ENCODE results near the gene PSMB10.
"Not testable (repeated sequence)": the region's sequence is repeated elsewhere in the genome, so short reads cannot be mapped to it uniquely, and the experiment has no call there.

The PSMB10 gene

DNA sequence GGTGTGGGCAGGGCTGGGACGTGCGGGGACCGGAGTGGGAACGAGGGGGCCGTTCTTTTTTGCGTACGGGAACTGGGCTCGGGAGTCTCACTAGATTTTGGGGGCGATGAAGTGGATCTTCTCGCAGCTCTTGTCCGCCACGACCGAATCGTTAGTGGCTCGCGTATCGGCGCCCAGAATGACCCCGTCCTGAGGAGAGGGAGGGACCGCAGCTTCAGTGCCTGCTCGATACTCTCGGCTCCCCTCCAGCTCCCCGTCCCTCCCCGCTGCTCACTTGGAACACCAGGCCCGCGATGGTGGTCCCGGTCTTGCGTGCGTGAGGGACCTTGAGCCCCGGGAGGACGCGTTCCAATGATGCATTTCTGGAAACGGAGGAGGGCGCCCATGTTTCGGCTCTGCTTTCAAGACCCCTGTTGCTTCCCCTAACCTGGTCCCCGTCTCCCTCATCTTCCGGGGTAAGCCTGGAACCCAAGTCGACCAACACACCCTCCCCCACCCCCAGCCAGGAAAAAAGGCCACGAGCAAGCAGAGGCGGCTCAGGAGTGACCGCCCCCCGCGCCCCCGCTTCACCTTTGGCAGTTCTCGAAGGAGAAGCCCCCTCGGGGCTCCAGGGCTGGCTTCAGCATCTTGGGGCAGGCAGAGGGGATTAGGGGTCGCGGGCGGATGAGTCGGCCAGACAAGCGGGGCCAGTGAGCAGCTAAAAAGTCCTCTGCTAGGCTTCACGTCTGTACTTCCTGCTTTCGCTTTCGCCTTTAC is at the start of gene PSMB10:
Gene PSMB10, minus strand, starts transcription at position 727 of the 756 bp plus-strand sequence. Its CDS starts 101 bp downstream, at position 626.
- DNase-seq = no peak

DNA sequence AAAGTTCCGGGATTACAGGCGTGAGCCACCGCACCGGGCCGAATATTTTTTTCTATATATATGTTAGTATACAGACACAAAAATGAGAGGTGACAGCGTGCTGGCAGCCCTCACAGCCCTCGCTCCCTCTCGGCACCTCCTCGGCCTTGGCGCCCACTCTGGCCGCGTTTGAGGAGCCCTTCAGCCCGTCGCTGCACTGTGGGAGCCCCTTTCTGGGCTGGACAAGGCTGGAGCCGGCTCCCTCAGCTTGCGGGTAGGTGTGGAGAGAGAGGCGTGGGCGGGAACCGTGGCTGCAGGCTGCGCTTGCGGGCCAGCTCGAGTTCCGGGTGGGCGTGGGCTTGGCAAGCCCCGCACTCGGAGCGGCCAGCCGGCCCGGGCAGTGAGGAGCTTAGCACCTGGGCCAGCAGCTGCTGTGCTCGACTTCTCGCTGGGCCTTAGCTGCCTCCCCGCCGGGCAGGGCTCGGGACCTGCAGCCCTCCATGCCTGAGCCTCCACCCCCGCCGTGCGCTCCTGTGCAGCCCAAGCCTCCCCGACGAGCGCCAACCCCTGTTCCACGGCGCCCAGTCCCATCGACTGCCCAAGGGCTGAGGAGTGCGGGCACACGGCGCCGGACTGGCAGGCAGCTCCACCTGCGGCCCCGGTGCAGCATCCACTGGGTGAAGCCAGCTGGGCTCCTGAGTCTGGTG is 45.5 kb upstream of the PSMB10 start:
- DNase-seq = no peak

DNA sequence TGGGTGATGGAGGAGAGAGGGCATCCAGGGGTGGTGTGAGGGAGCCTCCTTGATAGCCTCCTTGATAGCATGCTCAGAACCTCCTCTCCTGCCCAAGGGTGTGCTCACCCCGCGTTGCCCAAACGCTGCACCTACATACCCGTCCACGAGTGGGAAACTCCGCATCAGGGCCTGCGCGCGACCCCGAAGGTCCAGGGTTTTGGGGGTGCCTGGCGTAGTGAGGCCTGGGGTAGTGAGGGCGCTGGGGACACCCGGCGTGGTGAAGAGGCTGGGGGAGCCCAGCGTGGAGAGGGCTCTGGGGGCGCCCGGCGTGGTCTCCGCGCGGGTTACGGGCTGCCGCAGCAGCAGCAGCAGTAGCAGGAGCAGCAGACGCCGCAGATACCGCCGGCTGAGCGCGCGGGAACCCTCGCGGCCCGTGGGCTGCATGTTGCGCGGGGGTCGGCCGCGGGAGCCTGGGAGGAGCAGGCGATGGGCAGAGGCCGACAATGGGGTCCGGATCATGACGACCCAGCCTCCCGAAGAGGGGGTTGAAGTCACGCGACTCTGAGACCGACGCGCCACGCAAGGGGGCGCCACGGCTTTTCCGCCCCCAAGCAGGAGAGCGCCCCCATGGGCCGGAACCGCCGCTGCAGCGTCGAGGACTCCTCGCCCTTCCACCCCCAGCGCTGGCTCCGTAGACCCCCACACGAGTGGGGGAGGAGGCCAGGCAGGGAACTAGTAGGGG is 43.5 kb upstream of the PSMB10 start, which contains the start of gene DPEP3:
Gene DPEP3, minus strand, starts transcription at position 545 of the 724 bp plus-strand sequence. Its CDS starts 119 bp downstream, at position 426.
- DNase-seq = no peak

DNA sequence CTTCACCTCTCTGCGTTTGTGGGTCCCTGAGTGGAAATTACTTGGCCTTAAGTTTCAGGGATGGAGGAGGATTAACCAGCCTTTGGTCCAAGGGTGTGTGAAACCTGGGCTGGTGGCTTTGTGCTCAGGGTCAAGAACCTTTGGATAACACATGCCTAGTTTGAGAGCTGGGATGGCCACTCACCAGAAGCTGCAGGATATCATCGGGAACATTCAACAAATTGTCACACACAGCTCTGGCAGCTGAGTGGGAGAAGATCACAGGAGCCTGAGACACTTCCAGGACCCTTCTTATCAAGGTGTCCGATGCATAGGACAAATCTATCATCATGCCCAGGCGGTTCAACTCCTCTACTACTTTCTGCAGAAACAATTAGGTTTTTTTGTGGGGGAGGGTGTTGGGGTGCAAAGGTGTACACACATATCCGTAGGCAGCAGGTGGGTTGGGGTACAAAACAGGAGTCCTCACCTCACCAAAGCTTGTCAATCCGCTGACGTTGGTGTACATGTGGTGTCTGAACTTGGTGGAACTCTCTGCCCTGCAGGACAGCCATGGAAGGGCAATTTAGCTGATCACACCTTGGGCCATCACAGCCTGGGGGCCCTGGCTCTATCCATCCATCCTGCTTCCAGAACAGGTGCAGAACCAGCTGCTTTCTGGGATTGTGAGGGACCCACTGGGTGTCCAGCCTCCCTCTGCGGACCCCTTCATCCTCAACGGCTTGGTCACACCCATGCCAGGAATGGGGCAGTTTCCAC is 41.0 kb upstream of the PSMB10 start:
- no peak for DNase-seq

DNA sequence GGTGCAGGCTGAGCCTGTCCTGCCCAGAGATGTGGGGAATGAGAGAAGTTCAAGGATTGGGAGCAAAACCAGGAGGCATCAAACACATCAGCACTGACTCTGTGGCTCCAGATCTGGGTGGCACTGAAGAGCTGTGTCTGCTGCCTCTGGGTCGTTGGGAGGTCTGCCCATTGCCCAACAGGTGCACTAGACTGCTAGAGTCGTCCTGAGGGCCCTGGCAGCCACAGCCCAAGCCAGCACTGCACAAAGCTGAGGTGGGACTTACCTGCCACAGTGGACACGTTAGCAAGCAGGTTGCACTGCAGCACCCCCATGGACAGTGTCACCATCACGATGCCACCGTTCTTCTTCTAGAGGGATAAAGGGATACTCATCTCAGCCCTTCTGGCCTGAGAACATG is 40.4 kb upstream of the PSMB10 start:
- no peak for DNase-seq

DNA sequence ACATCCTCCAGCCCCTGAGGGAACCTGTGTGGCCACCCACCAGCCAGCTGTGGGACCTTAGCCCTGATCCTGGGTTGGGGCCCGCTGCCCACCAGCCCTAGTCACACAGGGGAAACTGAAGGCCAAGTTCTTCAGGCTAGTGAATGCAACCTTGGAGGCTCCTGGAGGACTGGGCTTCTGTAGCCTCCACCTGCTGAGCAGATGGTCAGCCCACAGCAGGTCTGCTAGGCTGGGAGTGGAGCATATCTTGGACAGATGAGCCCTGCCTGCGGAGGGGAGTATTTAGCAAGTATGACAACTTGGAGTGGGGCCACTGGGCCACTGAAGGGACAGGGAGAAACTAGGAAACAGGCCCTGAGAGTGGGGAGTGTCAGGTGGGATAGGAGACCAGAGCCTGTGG is 39.6 kb upstream of the PSMB10 start:
- DNase-seq = no peak

DNA sequence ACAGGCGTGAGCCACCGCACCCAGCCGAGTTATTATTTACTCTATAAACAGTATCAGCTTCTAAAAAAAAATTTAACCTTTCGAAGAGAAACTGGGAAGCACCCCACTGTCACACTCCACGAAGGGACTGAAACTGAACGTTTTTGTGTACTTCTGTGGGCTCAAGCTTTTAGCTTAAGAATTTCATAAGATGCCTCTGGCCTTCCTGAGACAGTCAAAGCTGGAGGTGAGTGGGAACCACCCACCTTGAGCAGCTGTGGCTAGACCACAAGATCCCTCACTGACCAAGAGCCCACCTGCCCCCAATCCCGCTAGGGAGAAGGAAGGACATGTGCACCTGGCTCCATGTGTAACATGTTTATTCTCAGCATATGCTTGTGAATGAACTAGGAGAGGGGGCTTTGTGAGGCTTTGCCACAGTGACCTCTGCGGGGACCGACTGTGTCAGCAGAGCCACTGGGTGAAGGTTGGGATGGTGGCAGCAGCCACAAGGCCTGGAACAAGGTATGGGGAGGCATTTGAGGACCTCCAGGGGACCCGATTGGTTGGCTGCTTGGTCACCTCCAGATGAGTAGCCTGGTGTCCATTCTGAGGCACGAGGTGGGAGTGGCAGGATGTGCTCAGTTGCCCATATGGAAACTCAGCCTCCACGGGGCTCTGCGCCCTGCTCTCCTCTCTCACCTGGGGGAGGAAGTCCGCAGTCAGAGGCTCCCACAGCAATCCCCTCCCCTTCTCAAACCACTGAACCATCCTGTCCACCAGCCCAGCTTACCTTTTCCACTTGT is 38.9 kb upstream of the PSMB10 start:
- DNase-seq = no peak

DNA sequence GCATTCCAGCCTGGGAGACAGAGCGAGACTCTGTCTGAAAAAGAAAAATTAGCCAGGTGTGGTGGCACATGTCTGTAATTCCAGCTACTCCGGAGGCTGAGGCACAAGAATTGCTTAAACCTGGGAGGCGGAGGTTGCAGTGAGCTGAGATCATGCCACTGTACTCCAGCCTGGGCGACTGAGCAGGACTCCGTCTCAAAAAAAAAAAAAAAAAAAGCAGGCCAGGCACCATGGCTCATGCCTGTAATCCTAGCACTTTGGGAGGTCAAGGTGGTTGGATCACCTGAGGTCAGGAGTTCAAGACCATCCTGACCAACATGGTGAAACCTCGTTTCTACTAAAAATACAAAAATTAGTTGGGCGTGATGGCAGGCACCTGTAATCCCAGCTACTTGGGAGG is 35.6 kb upstream of the PSMB10 start:
- DNase-seq = not testable (repeated sequence)

DNA sequence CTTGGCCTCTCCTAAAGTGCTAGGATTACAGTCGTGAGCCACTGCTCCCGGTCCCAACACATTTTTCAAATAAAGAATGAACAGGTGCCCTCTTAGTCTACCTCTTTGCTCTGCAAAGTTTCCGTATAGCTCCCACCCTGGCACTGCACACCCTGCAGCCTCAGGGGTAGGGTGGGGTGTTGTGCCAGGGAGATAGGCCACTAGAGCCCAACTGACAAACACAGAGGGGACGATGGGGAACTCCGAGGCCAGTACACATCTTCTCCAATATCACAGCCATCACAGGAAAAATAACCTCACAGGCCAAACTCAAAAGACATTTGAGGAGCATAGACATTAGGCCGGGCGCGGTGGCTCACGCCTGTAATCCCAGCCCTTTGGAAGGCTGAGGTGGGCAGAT is 34.5 kb upstream of the PSMB10 start:
- DNase-seq = no peak

DNA sequence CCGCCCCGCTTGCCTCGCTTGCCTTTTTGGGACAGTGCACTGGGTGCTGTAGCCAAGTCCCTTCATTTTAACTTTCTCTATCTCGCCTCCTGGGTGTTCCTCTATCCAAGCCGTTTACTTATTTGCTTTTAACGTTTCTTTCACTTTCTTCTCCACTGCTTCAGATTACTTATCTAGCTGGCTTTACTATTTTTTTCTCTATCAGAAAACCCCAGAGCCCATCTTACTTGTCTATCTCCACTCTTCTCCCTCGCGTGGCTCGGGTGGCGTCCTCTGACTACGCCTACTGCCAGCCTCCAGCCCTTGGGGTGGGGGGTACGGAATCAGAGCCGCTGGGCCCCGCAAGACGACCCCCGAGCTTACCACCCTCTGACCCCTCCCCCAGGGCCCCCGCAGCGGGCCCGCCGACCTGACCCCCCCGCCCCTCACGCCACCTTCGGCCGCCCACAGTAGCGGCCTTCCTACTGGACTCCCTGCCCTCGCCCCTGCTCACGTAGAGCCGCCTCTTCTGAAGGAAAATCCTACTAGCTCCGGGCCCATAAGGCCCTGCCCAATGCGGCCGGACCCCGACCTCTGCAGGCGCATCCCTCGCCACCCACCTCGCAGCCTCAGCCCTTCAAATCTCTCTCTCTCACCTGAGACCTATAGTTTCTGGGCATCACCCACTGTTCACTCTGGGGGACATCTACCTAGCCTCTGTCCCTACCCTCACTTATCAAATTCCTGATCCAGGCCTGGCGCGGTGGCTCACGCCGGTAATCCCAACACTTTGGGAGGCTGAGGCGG is 32.8 kb upstream of the PSMB10 start:
- no peak for DNase-seq

DNA sequence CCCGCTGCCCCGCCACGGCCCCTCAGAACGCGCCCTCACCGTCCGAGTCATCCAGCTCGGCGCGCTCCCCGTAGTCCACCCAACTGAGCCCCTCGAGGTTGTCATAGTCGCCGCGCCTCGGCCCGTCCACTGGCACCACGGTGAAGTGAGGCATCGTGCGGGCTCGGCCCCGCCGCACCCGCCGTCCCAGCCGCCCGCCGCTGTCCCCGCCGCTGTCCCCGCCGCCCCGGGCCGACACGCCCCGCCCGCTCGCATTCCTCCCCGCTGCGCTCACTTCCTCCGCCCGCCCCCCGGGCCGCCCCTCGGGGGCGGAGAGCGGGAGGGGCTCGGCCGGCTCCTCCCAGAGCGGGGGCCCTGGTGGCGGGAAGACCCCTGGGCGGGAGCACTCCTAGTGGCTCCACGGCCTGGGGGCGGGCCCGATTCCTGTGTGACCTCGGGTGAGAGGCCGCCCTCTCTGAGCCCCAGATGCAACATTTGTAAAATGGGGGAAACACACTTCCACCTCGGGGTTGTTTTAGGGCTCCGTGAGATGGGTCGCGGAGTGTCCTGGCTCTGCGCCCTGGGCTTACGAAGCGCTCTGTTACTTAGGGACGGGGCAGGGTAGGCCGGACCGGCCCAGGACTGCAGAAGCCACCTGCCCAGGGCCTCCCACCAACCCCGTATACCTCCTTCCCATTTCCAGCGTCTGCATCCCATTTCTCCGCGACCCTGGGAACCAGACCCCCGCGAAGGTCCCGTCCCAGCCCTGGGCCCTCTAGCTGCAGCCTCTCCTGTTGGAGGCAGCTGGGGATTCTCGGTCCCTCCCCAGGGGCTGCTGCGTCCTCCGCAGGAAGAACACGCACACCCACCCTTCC is 32.0 kb upstream of the PSMB10 start, which contains the start of gene SLC12A4:
Gene SLC12A4, minus strand, starts transcription at position 238 of the 854 bp plus-strand sequence. Its CDS starts 84 bp downstream, at position 154.
- DNase-seq = peak; percentile 35

DNA sequence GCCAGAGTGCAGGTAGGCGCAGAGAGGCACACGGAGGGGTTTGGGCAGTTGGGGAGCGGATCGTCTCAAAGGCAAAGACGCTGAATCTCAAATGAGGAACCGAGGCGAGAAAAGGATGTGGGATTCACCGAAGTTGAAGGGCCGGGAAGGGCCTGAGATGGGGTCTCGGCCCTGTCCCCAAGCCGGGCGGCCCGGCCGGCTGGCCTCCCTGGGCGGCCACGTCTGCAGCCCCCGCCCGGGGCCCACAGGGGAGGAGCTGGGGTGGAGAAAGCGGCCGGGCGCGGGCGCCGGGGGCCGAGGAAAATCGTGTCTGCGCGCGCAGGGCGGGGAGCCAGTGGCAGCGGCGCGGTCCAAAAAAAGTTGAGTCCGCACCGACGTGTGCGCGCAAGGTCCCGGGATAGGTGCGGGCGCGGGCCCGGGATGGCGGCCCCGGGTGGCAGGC is 31.3 kb upstream of the PSMB10 start:
- no peak for DNase-seq

DNA sequence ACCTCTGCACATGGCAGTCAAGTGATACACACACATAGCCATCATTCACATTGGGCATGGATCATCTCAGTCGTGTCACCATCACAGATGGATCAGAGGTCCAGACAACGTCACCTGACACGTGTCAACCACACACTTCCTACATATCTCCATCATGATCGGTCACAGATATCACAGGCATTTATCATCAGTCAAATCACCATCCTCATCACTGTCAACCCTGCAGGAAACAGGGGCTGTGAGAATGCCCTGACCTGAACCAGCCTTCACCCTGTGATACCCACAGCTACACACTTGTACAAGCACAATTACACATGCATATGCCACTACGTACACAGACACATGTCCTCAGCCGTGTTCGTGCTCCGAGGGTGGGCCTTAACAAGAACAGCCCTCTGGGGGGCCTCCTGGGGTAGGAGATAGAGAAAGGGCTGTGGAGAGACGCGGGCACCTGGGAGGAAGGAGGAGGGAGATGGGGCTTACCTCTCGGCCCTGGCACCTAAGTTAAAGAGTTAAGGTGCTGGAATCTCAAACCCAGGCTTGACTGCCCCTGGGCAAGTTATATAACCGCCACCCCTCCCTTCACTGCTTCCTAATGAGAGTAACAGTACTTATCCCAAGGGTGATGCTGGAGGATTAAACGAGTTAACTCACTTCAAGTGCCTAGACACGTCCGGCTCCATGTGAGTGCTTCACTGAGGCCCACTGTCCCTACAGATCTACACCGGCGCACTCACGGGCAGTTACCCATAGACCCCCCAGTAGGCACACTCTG is 30.7 kb upstream of the PSMB10 start:
- DNase-seq = no peak

DNA sequence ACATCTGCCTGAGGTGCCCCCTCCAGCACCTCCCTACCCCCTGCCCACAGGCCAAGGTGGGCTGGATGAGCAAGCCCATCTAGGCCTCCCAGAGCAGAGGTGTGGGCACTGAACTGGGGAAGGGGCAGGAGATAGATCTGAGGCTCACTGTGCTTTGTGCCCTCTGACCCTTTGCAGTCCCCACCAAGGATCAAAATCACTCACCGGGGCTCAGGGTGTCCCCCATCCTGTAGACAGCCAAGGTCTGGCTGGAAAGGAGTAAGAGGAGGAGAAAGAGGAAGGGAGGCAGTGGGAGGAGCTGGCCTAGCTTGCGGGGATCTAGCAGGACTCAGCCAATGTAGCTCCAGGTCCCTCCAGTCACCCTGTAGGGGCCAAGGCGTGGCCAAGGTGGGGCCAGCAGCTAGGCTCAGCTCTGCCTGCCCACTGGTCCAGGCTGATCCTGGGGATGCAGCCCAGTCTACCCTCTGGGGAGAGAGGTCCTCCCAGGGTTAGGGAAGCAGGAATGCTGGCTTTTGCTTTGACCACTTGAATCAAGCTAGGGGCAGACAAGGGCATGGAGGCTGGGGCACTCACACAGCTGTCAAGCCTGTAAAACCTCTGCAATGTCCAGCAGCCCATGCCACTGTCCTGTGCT is 30.0 kb upstream of the PSMB10 start:
- no peak for DNase-seq

DNA sequence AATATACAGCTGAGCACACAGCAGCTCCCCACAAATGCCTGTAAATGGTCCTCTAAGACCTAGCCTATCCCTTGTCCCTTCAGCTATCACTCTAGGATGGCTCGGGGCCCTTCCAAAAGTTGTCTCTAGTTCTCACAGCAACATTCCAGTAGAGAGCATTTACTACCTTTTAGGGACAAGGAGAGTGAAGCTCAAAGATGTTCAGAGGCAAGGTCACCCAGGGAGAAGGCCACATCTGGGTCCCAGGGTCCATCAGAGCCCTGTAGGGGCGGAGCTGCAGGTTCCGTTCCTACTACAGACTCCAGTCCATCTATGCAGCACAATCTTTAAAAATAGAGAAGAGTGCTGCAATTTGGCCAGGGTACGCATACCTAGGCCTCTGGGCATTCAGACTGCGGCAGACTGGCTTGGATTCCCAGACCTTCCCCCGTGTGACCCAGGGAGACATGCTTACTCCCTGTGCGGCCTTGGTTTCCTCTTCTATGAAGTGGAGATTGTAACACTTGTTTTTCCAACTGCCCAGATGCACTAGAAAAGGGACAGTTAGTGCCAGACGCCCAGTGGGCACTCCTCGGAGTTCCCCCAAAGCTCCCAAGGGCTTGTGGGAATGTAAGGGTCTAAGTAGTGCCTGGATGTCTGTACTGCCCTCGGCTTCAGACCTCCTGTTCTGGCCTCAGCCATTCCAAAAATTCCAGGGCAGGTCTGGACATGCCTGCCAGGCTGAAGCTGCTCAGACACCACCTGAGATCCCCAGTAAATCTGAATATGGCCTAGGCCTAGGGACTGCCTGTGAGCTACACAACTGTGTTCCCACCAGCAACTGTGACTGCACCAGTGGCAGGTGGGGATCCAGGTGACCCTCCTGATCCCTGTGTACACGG is 29.3 kb upstream of the PSMB10 start:
- no peak for DNase-seq

DNA sequence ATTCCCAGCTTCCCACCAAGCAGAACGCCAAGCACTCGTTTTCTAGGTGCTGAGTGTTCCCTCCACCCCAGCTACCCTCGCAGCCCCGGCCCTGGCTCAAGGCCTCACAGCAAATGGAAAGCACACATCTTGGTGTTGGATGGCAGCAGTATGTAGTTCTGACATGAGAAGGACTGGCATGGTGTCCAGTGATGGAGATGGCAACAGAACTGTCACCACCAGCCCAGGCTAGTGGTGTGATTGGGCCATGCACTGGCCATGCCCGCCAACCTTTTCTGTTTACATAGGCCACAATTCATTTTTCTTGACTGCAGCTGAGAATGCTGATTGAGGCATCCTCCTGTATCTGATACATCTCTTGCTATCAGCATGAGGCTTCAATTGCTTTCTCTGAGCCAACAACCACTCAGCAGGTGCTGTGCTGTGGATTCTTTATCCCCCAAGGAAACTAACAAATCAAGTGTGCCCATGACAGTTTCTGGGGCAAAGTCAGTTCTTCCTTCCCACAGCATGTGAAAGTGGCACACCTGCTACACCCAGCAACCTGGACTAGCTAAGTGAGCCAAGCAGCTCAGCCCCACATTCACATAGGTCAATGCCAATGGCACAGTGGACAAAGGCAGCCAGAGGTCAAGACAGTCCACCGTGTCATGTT is 28.0 kb upstream of the PSMB10 start:
- DNase-seq = no peak

All from T1000 (cell line).